ENCODE results near the gene AKR1C2. TPM values are rescaled to one million over a fixed set of nuclear protein-coding genes. Genes with fewer than 3 reads are reported as not detected.
"Not testable (repeated sequence)": the region's sequence is repeated elsewhere in the genome, so short reads cannot be mapped to it uniquely, and the experiment has no call there.

The AKR1C2 gene
- total and polyA plus RNA-seq, 7 experiments from 2014 or later, result 0.15 TPM; not detected in 6

DNA sequence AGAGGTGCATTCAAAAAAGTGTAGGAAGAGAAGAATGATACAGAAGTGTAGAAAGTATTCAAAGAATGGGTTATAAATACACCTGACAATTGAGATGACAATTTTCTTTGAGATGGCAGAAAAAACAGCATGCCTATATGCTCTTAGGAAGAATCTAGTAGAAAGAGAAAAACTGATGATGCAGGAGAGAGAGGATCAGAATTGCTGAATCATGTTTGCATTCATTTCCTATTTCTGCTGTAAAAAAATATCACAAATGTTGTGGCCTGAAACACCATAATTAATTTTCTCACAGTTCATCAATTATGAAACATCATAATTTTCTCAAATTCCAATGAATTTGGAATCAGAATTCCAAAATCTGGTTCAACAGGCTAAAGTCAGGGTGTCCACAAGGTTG, 50.3 kb downstream of the AKR1C2 start:
- ATAC-seq, result no peak
- H3K9me3 Mint-ChIP-seq, result peaks cover 0 to 2% (median 0%) of the 10 kb centered on the region in 11 donors
- no peaks in the 10 kb centered on the region for H3K4me1 ChIP-seq (ENCODE audit: control insufficient read depth in 2 of 2, insufficient read depth in 2 of 2, low read length in 2 of 2)
- H3K27me3 Mint-ChIP-seq, result no peaks in the 10 kb centered on the region
- CTCF ChIA-PET, result no interaction called here
- H3K4me3 ChIP-seq (ENCODE audit: low read length), result no peak overlapping the region
- intact Hi-C loops (cut with micrococcal nuclease), result loop anchor here in 1 of 2 donors (5.0 kb wide), 1 partner anchor 59 kb away; no protein-coding TSS in a partner anchor
- no peaks in the 10 kb centered on the region for H3K27me3 ChIP-seq (ENCODE audit: control insufficient read depth in 2 of 2, insufficient read depth in 2 of 2, low read length in 2 of 2)
- no peak overlapping the region for H3K27ac Mint-ChIP-seq
- H3K4me3 Mint-ChIP-seq, result no peak overlapping the region
- H3K27ac ChIP-seq (ENCODE audit: low read depth, low read length), result no peak overlapping the region
- peaks cover 0 to 28% (median 6%) of the 10 kb centered on the region in 5 donors for H3K36me3 Mint-ChIP-seq
- H3K36me3 ChIP-seq (ENCODE audit: control insufficient read depth in 2 of 3, insufficient read depth in 3 of 3, low read length in 3 of 3), result no peaks in the 10 kb centered on the region
- POLR2A ChIA-PET, result no interaction called here
- no peaks in the 10 kb centered on the region for H3K4me1 Mint-ChIP-seq
- no peaks in the 10 kb centered on the region for H3K9me3 ChIP-seq (ENCODE audit: control insufficient read depth in 2 of 3, low read length in 3 of 3)
- DNase-seq, result no peak

GRCh38 chr10:4951512-4952162, 52.0 kb downstream of the AKR1C2 start:
- peaks cover 0 to 42% (median 6%) of the 10 kb centered on the region in 5 donors for H3K36me3 Mint-ChIP-seq
- DNase-seq, CTCF ChIA-PET: not testable (repeated sequence)

GRCh38 chr10:4947635-4948596, 55.7 kb downstream of the AKR1C2 start:
- ATAC-seq (no peak), DNase-seq (no peak)
- Mint-ChIP-seq H3K36me3 (peaks cover 0 to 43% (median 12%) of the 10 kb centered on the region in 5 donors), H3K4me3 (no peak overlapping the region), H3K27me3 (peaks cover 0 to 3% (median 0%) of the 10 kb centered on the region in 5 donors), H3K9me3 (peaks cover 0 to 3% (median 0%) of the 10 kb centered on the region in 11 donors), H3K4me1 (no peaks in the 10 kb centered on the region), H3K27ac (no peak overlapping the region)
- CTCF ChIA-PET, result no interaction called here
- intact Hi-C loops (cut with micrococcal nuclease), result no loop called here
- Histone ChIP-seq H3K4me3 (ENCODE audit: low read length) (no peak overlapping the region), H3K4me1 (ENCODE audit: control insufficient read depth in 2 of 2, insufficient read depth in 2 of 2, low read length in 2 of 2) (no peaks in the 10 kb centered on the region), H3K9me3 (ENCODE audit: control insufficient read depth in 2 of 3, low read length in 3 of 3) (no peaks in the 10 kb centered on the region), H3K27ac (ENCODE audit: low read depth, low read length) (no peak overlapping the region), H3K36me3 (ENCODE audit: control insufficient read depth in 2 of 3, insufficient read depth in 3 of 3, low read length in 3 of 3) (no peaks in the 10 kb centered on the region), H3K27me3 (ENCODE audit: control insufficient read depth in 2 of 2, insufficient read depth in 2 of 2, low read length in 2 of 2) (no peaks in the 10 kb centered on the region)
- POLR2A ChIA-PET, result no interaction called here

More at GRCh38 chr10:4951512-4952162, 52.0 kb downstream of the AKR1C2 start:
- POLR2A ChIA-PET; H3K27me3 Mint-ChIP-seq; H3K4me1 ChIP-seq (ENCODE audit: control insufficient read depth in 2 of 2, insufficient read depth in 2 of 2, low read length in 2 of 2); ATAC-seq; H3K27me3 ChIP-seq (ENCODE audit: control insufficient read depth in 2 of 2, insufficient read depth in 2 of 2, low read length in 2 of 2); H3K4me1 Mint-ChIP-seq; H3K9me3 ChIP-seq (ENCODE audit: control insufficient read depth in 2 of 3, low read length in 3 of 3); H3K4me3 ChIP-seq (ENCODE audit: low read length); H3K4me3 Mint-ChIP-seq; H3K27ac ChIP-seq (ENCODE audit: low read depth, low read length); H3K36me3 ChIP-seq (ENCODE audit: control insufficient read depth in 2 of 3, insufficient read depth in 3 of 3, low read length in 3 of 3); H3K27ac Mint-ChIP-seq; H3K9me3 Mint-ChIP-seq: not testable (repeated sequence)
- intact Hi-C loops (cut with micrococcal nuclease), result loop anchor here in 1 of 2 donors (5.0 kb wide), 1 partner anchor 61 kb away; no protein-coding TSS in a partner anchor

DNA sequence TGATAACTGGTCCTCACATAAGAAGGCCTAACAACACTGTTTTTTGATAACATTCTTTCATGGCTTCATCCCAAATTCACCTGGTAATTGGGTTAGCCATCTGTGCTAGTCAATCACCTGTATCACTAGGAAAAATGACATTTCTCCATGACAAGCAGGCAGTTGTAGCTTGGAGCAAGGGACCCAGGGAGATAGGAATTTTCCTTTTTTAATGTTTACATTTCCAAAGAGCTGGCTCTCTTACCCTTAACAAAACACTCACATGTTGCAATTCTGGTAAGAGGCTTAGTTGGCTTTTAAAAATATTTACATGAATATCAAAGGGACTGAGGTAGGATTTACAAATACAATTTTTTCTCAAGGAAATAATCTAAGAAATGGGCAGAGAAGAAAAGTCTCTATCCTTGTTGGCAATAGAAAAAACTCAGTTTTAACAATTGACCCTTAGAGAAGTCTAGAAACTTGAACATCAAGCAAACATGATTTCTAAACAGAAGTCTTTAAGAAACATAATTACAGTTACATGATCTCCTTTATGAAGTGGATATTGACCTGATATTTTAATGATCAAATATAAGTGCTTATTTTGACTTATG, 56.5 kb downstream of the AKR1C2 start:
- Mint-ChIP-seq H3K27ac (no peak overlapping the region), H3K4me3 (no peak overlapping the region), H3K9me3 (peaks cover 0 to 3% (median 0%) of the 10 kb centered on the region in 11 donors), H3K27me3 (peaks cover 0 to 3% (median 0%) of the 10 kb centered on the region in 5 donors), H3K4me1 (no peaks in the 10 kb centered on the region), H3K36me3 (peaks cover 0 to 43% (median 10%) of the 10 kb centered on the region in 5 donors)
- Histone ChIP-seq H3K4me3 (ENCODE audit: low read length) (no peak overlapping the region), H3K4me1 (ENCODE audit: control insufficient read depth in 2 of 2, insufficient read depth in 2 of 2, low read length in 2 of 2) (no peaks in the 10 kb centered on the region), H3K27me3 (ENCODE audit: control insufficient read depth in 2 of 2, insufficient read depth in 2 of 2, low read length in 2 of 2) (no peaks in the 10 kb centered on the region), H3K9me3 (ENCODE audit: control insufficient read depth in 2 of 3, low read length in 3 of 3) (no peaks in the 10 kb centered on the region), H3K27ac (ENCODE audit: low read depth, low read length) (no peak overlapping the region), H3K36me3 (ENCODE audit: control insufficient read depth in 2 of 3, insufficient read depth in 3 of 3, low read length in 3 of 3) (no peaks in the 10 kb centered on the region)
- POLR2A ChIA-PET, result no interaction called here
- CTCF ChIA-PET, result no interaction called here
- DNase-seq (no peak), ATAC-seq (no peak)
- intact Hi-C loops (cut with micrococcal nuclease), result no loop called here

DNA sequence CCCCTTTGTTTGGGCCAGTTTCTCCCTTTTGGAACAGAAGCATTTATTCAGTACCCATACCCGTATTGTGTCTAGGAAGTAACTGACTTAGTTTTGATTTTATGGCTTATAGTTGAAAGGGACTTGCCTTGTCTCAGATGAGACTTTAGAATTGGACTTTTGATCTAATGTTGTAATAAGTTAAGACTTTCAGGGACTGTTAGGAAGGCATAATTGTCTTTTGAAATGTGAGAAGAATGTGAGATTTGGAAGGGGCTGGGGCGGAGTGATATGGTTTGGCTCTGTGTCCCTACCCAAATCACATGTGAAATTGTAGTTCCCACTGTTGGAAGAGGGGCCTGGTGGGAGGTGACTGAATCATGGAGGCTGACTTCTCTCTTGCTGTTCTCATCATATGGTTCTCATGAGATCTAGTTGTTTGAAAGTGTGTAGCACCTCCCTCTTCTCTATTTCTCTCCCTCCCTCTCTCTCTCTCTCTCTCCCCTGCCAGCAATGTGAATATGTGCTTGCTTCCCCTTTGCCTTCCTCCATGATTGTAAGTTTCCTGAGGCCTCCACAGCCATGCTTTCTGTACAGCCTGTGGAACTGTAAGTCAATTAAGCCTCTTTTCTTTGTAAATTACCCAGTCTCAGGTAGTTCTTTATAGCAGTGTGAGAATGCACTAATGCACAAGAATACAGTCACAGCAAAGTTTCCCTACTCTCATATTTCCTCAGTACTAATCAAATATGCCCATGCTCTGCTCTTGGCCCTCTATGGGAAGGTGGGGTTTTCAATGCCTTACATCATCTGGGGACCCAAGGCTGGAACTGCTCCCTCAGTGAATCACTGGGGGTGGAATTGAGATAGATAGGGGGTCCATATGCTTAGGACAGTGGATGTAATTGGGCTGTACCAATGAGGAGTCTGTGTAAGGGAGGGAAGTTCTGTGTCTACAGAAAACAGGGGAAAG, 57.6 kb downstream of the AKR1C2 start:
- POLR2A ChIA-PET, result no interaction called here
- H3K4me3 ChIP-seq (ENCODE audit: low read length), result no peak overlapping the region
- CTCF ChIA-PET, result no interaction called here
- H3K27ac ChIP-seq (ENCODE audit: low read depth, low read length), result no peak overlapping the region
- no peaks in the 10 kb centered on the region for H3K9me3 ChIP-seq (ENCODE audit: control insufficient read depth in 2 of 3, low read length in 3 of 3)
- no peaks in the 10 kb centered on the region for H3K27me3 ChIP-seq (ENCODE audit: control insufficient read depth in 2 of 2, insufficient read depth in 2 of 2, low read length in 2 of 2)
- intact Hi-C loops (cut with micrococcal nuclease), result no loop called here
- H3K36me3 Mint-ChIP-seq, result peaks cover 0 to 41% (median 8%) of the 10 kb centered on the region in 5 donors
- no peaks in the 10 kb centered on the region for H3K36me3 ChIP-seq (ENCODE audit: control insufficient read depth in 2 of 3, insufficient read depth in 3 of 3, low read length in 3 of 3)
- DNase-seq (no peak), ATAC-seq (no peak)
- H3K27me3 Mint-ChIP-seq, result peaks cover 0 to 3% (median 0%) of the 10 kb centered on the region in 5 donors
- no peak overlapping the region for H3K27ac Mint-ChIP-seq
- H3K9me3 Mint-ChIP-seq, result peaks cover 0 to 3% (median 0%) of the 10 kb centered on the region in 11 donors
- H3K4me3 Mint-ChIP-seq, result no peak overlapping the region
- no peaks in the 10 kb centered on the region for H3K4me1 Mint-ChIP-seq
- no peaks in the 10 kb centered on the region for H3K4me1 ChIP-seq (ENCODE audit: control insufficient read depth in 2 of 2, insufficient read depth in 2 of 2, low read length in 2 of 2)

DNA sequence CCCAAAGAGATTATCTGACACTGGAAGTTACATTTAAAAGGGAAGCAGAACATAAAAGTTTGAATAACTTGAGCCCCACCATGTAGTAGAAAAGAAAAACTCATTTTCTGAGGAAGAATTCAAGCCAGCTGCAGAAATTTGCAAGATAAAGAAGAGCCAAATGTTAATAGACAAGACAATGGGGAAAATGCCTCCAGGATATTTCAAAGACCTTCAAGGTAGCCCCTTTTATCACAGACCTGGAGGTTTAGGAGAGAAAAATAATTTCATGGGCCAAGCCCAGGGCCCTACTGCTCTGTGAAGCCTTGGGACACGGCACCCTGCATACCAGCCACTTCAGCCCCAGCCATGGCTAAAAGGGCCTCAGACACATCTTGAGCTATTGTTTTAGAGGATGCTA, 58.8 kb downstream of the AKR1C2 start:
- peaks cover 0 to 3% (median 0%) of the 10 kb centered on the region in 5 donors for H3K27me3 Mint-ChIP-seq
- H3K36me3 ChIP-seq (ENCODE audit: control insufficient read depth in 2 of 3, insufficient read depth in 3 of 3, low read length in 3 of 3), result no peaks in the 10 kb centered on the region
- H3K9me3 ChIP-seq (ENCODE audit: control insufficient read depth in 2 of 3, low read length in 3 of 3), result no peaks in the 10 kb centered on the region
- peaks cover 0 to 3% (median 0%) of the 10 kb centered on the region in 11 donors for H3K9me3 Mint-ChIP-seq
- H3K27me3 ChIP-seq (ENCODE audit: control insufficient read depth in 2 of 2, insufficient read depth in 2 of 2, low read length in 2 of 2), result no peaks in the 10 kb centered on the region
- ATAC-seq (no peak), DNase-seq (no peak)
- POLR2A ChIA-PET, result no interaction called here
- no peaks in the 10 kb centered on the region for H3K4me1 Mint-ChIP-seq
- peaks cover 0 to 36% (median 8%) of the 10 kb centered on the region in 5 donors for H3K36me3 Mint-ChIP-seq
- no peak overlapping the region for H3K27ac Mint-ChIP-seq
- intact Hi-C loops (cut with micrococcal nuclease), result no loop called here
- H3K4me3 Mint-ChIP-seq, result no peak overlapping the region
- no peaks in the 10 kb centered on the region for H3K4me1 ChIP-seq (ENCODE audit: control insufficient read depth in 2 of 2, insufficient read depth in 2 of 2, low read length in 2 of 2)
- no peak overlapping the region for H3K27ac ChIP-seq (ENCODE audit: low read depth, low read length)
- no peak overlapping the region for H3K4me3 ChIP-seq (ENCODE audit: low read length)
- CTCF ChIA-PET, result no interaction called here
